Neural progenitor cell (in vitro differentiated cells): Measurements from ENCODE around the gene MED27. TPM values are rescaled to one million over a fixed set of nuclear protein-coding genes. Genes with fewer than 3 reads are reported as not detected.

Source experiments
- DNase-seq: peaks from one replicate; pipeline ENCODE4 v3.0.0-alpha.2; 2016; ENCODE audit warnings: low spot score
- H2AFZ ChIP-seq: fragments of 200-600 bp; sonication (generic); replicated peaks from 2 replicates; pipeline ENCODE4 v1.6.1; 2016; ENCODE audit warnings: antibody characterized with exemption
- H3F3A ChIP-seq: fragments of 200-600 bp; sonication (generic); 2 replicates; pipeline ENCODE4 v1.6.1; 2016; ENCODE audit warnings: antibody characterized with exemption, low read depth
- H3K27ac ChIP-seq: fragments of 200-600 bp; sonication (generic); 2 replicates; pipeline ENCODE4 v1.5.1; 2016; ENCODE audit warnings: mild to moderate bottlenecking
- H3K27me3 ChIP-seq: fragments of 200-600 bp; sonication (generic); 2 replicates; pipeline ENCODE4 v1.6.1; 2016; ENCODE audit warnings: mild to moderate bottlenecking, moderate library complexity
- H3K36me3 ChIP-seq: fragments of 200-600 bp; sonication (generic); 2 replicates; pipeline ENCODE4 v1.5.1; 2016
- H3K4me1 ChIP-seq: fragments of 200-600 bp; sonication (generic); 2 replicates; pipeline ENCODE4 v1.6.1; 2016; ENCODE audit warnings: mixed run types
- H3K4me2 ChIP-seq: fragments of 200-600 bp; sonication (generic); 2 replicates; pipeline ENCODE4 v1.6.1; 2016
- H3K4me3 ChIP-seq: fragments of 200-600 bp; sonication (generic); 2 replicates; pipeline ENCODE4 v1.5.1; 2016
- H3K79me2 ChIP-seq: fragments of 200-600 bp; sonication (generic); 2 replicates; pipeline ENCODE4 v1.6.1; 2016; ENCODE audit warnings: low read depth
- H3K9ac ChIP-seq: fragments of 200-600 bp; sonication (generic); 2 replicates; pipeline ENCODE4 v1.6.1; 2016
- H3K9me3 ChIP-seq: fragments of 200-600 bp; sonication (generic); 2 replicates; pipeline ENCODE4 v1.5.1; 2016; ENCODE audit warnings: low read depth
- H4K20me1 ChIP-seq: fragments of 200-600 bp; sonication (generic); 2 replicates; pipeline ENCODE4 v1.6.1; 2016; ENCODE audit warnings: low read depth
- H3K27ac Mint-ChIP-seq: 3 replicates; pipeline ENCODE4 v1.8.0; 2021; ENCODE audit warnings: mixed read lengths
- H3K27me3 Mint-ChIP-seq: 2 replicates; pipeline ENCODE4 v1.8.0; 2022; ENCODE audit warnings: low read depth, mild to moderate bottlenecking, inconsistent platforms, moderate library complexity, mixed read lengths; ENCODE audit not compliant: insufficient read depth
- H3K36me3 Mint-ChIP-seq: 3 replicates; pipeline ENCODE4 v1.8.0; 2021; ENCODE audit warnings: mixed read lengths
- H3K4me1 Mint-ChIP-seq: 3 replicates; pipeline ENCODE4 v1.8.0; 2021; ENCODE audit warnings: mixed read lengths
- H3K4me3 Mint-ChIP-seq: 3 replicates; pipeline ENCODE4 v1.8.0; 2021; ENCODE audit warnings: mild to moderate bottlenecking, moderate library complexity, mixed read lengths
- H3K9me3 Mint-ChIP-seq: 3 replicates; pipeline ENCODE4 v1.8.0; 2020; ENCODE audit warnings: mixed read lengths
- EZH2 ChIP-seq: fragments of 200-600 bp; sonication (generic); IDR thresholded peaks from 2 replicates; pipeline ENCODE4 v1.6.1; 2017; ENCODE audit warnings: antibody characterized with exemption, mild to moderate bottlenecking, moderate library complexity
- EZH2phosphoT487 ChIP-seq: fragments of 200-600 bp; sonication (generic); IDR thresholded peaks from 2 replicates; pipeline ENCODE4 v1.6.1; 2017; ENCODE audit warnings: antibody characterized with exemption
- total RNA-seq: library from RNA; depleted of rRNA; stranded (reverse); fragments of >200 nt; gene quantifications from 2 replicates; pipeline ENCODE4 v1.2.3, GENCODE V29; 2015; ENCODE audit warnings: low replicate concordance
- TF ChIP-seq, protein P1 (sequence below): fragments of 200-600 bp; sonication (generic); IDR thresholded peaks from 2 replicates; pipeline ENCODE4 v1.5.1; 2017; ENCODE audit warnings: antibody characterized with exemption, mild to moderate bottlenecking

The MED27 gene
- total RNA-seq, 1 donor from 2014 or later = 15.1 TPM

- no peaks in the 10 kb centered on the region for H3K4me1 ChIP-seq
- no peaks in the 10 kb centered on the region for H3K36me3 ChIP-seq
- no peaks in the 10 kb centered on the region for H3K36me3 Mint-ChIP-seq
- H3K27me3 ChIP-seq = no peaks in the 10 kb centered on the region
- H3K9me3 Mint-ChIP-seq = no peaks in the 10 kb centered on the region
- H3K4me2 ChIP-seq = no peak overlapping the region
- H3K79me2 ChIP-seq = no peaks in the 10 kb centered on the region
- H3K27me3 Mint-ChIP-seq = peaks cover 14% of the 10 kb centered on the region
- H3K27ac ChIP-seq = no peak overlapping the region
- no peak overlapping the region for H3K4me3 ChIP-seq
- H2AFZ ChIP-seq = no peak overlapping the region
- TF ChIP-seq, protein P1, sequence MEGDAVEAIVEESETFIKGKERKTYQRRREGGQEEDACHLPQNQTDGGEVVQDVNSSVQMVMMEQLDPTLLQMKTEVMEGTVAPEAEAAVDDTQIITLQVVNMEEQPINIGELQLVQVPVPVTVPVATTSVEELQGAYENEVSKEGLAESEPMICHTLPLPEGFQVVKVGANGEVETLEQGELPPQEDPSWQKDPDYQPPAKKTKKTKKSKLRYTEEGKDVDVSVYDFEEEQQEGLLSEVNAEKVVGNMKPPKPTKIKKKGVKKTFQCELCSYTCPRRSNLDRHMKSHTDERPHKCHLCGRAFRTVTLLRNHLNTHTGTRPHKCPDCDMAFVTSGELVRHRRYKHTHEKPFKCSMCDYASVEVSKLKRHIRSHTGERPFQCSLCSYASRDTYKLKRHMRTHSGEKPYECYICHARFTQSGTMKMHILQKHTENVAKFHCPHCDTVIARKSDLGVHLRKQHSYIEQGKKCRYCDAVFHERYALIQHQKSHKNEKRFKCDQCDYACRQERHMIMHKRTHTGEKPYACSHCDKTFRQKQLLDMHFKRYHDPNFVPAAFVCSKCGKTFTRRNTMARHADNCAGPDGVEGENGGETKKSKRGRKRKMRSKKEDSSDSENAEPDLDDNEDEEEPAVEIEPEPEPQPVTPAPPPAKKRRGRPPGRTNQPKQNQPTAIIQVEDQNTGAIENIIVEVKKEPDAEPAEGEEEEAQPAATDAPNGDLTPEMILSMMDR = no peak
- no peak for TF ChIP-seq EZH2
- TF ChIP-seq EZH2phosphoT487 = no peak
- H3K4me1 Mint-ChIP-seq = peaks cover 14% of the 10 kb centered on the region
- DNase-seq = no peak
- no peaks in the 10 kb centered on the region for H3F3A ChIP-seq
- peak overlapping the region; percentile 71 for H3K27ac Mint-ChIP-seq
- H4K20me1 ChIP-seq = no peaks in the 10 kb centered on the region
- no peaks in the 10 kb centered on the region for H3K9me3 ChIP-seq
- no peak overlapping the region for H3K9ac ChIP-seq
- no peak overlapping the region for H3K4me3 Mint-ChIP-seq
Measured at GRCh38 chr9:131848570-131849160, 231.0 kb downstream of the MED27 start.

DNA sequence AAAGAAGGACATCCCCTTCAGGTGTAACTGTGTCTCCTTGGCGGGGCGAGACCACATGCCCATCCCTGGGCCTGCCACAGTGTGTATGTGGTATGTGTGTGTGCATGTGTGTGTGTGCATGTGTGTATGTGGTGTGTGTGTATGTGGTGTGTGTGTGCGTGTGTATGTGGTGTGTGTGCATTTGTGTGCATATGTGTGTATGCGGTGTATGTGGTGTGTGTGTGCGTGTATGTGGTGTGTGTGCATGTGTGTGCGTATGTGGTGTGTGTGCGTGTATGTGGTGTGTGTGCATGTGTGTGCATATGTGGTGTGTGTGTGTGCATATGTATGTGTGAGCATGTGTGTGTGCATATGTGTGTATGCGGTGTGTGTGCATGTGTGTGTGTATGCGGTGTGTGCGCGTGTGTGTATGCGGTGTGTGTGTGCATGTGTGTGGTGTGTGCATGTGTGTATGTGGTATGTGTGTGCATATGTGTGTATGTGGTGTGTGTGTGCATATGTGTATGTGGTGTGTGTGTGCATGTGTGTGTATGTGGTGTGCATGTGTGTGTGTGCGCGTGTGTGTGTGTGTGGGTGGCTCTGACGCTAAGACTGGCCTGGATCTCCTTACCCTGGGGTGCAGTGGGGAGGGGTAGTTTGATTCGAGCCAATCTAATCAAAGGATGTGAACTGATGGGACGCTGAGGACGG, 231.9 kb downstream of the MED27 start:
- Histone ChIP-seq H4K20me1 (no peaks in the 10 kb centered on the region), H2AFZ (no peak overlapping the region), H3K27ac (no peak overlapping the region), H3K4me2 (no peak overlapping the region), H3F3A (no peaks in the 10 kb centered on the region), H3K79me2 (no peaks in the 10 kb centered on the region), H3K9ac (no peak overlapping the region), H3K9me3 (no peaks in the 10 kb centered on the region), H3K4me1 (no peaks in the 10 kb centered on the region), H3K4me3 (no peak overlapping the region), H3K36me3 (no peaks in the 10 kb centered on the region), H3K27me3 (no peaks in the 10 kb centered on the region)
- Mint-ChIP-seq H3K36me3 (no peaks in the 10 kb centered on the region), H3K4me1 (peaks cover 14% of the 10 kb centered on the region), H3K27me3 (peaks cover 14% of the 10 kb centered on the region), H3K9me3 (no peaks in the 10 kb centered on the region), H3K4me3 (peak overlapping the region; percentile 1), H3K27ac (peak overlapping the region; percentile 71)
- no peak for DNase-seq
- TF ChIP-seq EZH2phosphoT487 = no peak
- TF ChIP-seq, protein P1 = no peak
- no peak for TF ChIP-seq EZH2

GRCh38 chr9:131845305-131846298, 234.1 kb downstream of the MED27 start:
- TF ChIP-seq EZH2phosphoT487 (no peak), EZH2 (no peak)
- TF ChIP-seq, protein P1 = no peak
- no peaks in the 10 kb centered on the region for H3K9me3 Mint-ChIP-seq
- Histone ChIP-seq H3K9ac (no peak overlapping the region), H3F3A (no peaks in the 10 kb centered on the region), H3K27me3 (no peaks in the 10 kb centered on the region), H3K27ac (no peak overlapping the region), H3K4me3 (no peak overlapping the region), H2AFZ (no peak overlapping the region), H3K4me2 (no peak overlapping the region), H3K4me1 (no peaks in the 10 kb centered on the region), H4K20me1 (no peaks in the 10 kb centered on the region), H3K36me3 (no peaks in the 10 kb centered on the region), H3K9me3 (no peaks in the 10 kb centered on the region), H3K79me2 (no peaks in the 10 kb centered on the region)
- peaks cover 16% of the 10 kb centered on the region for H3K27me3 Mint-ChIP-seq
- DNase-seq = no peak
- H3K4me3 Mint-ChIP-seq = no peak overlapping the region
- H3K36me3 Mint-ChIP-seq = no peaks in the 10 kb centered on the region
- H3K4me1 Mint-ChIP-seq = peaks cover 9% of the 10 kb centered on the region
- H3K27ac Mint-ChIP-seq = no peak overlapping the region
